GM12873 (cell line): ENCODE data around the gene GDAP1L1.

Experiments used
- TF ChIP-seq, protein P1 (sequence below): IDR thresholded peaks from 2 replicates; pipeline ENCODE4 v1.5.1; 2012; ENCODE audit warnings: low read depth, mild to moderate bottlenecking, moderate library complexity, low read length, control low read depth; ENCODE audit not compliant: insufficient read depth; ENCODE audit errors: missing control alignments

The GDAP1L1 gene

DNA sequence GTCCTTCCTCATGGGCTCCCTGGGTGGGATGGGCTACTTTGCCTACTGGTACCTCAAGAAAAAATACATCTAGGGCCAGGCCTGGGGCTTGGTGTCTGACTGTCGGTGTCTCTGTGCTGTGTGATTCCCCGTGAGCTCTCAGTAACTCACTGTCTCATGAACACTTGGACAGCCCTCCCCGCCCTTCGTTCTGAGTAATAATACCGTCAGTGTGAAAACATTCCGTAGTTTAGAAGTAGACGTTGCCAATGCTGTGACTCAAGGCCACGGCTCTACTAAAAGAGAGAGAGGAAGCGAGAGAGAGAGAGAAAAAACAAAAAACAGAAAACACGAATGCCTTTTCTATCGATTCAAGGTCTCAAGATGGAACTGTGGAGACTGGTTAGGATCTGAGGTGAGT is 32.1 kb downstream of the GDAP1L1 start:
- TF ChIP-seq, protein P1, sequence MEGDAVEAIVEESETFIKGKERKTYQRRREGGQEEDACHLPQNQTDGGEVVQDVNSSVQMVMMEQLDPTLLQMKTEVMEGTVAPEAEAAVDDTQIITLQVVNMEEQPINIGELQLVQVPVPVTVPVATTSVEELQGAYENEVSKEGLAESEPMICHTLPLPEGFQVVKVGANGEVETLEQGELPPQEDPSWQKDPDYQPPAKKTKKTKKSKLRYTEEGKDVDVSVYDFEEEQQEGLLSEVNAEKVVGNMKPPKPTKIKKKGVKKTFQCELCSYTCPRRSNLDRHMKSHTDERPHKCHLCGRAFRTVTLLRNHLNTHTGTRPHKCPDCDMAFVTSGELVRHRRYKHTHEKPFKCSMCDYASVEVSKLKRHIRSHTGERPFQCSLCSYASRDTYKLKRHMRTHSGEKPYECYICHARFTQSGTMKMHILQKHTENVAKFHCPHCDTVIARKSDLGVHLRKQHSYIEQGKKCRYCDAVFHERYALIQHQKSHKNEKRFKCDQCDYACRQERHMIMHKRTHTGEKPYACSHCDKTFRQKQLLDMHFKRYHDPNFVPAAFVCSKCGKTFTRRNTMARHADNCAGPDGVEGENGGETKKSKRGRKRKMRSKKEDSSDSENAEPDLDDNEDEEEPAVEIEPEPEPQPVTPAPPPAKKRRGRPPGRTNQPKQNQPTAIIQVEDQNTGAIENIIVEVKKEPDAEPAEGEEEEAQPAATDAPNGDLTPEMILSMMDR = no peak

DNA sequence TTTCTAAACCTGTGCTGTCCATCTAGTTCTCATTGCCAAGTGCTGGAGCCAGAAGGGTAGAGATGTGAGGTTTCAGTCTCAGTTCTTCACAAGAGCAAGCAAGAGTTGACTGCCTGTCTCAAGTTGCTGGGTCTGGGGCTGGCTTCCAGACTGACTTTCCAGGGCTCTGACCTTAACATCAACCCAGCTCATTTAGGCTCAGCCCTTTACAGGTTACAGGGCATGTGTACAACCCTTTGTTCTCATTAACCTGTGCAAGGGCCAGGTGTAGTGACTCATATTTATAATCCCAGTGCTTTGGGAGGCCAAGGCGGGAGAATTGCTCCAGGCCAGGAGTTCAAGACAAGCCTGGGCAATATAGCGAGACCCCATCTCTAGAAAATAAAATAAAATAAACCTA is 33.3 kb downstream of the GDAP1L1 start:
- TF ChIP-seq, protein P1 = no peak

DNA sequence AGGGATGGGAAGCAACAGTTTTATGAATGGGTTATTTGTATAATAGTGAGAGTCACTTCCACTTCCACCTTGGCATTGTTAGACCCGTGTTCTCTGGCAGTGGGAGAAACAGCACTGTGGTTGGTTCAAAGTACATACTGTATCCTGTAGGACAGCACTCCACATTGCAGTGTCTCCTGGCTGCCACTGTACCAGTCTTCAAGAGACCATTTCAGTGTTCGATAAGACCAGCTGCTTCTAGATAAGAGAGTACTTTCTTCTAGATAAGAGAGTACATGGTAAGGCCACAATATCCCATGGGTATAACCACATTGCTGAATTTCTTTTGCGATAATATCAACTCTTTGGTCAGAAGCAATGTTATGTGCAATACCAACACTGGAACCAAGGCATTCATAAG is 35.1 kb downstream of the GDAP1L1 start:
- TF ChIP-seq, protein P1 = no peak

DNA sequence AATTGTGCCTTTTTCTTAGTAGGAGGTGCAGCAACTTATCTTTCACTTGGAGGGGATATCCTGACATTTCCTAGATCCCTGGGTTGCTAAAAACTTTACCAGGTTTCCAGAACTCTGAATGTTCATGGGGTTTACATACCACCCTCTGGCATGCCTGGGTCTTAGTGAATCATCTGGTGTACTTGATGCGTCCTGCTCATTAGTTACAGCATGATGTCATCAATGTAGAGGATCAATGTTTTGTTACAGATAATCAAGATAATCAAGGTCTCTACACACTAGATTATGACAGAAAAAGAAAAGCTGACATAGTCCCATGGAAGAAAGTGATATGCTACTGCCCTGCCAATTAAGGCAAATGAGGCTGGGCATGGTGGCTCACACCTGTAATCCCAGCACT is 36.9 kb downstream of the GDAP1L1 start:
- TF ChIP-seq, protein P1 = no peak

DNA sequence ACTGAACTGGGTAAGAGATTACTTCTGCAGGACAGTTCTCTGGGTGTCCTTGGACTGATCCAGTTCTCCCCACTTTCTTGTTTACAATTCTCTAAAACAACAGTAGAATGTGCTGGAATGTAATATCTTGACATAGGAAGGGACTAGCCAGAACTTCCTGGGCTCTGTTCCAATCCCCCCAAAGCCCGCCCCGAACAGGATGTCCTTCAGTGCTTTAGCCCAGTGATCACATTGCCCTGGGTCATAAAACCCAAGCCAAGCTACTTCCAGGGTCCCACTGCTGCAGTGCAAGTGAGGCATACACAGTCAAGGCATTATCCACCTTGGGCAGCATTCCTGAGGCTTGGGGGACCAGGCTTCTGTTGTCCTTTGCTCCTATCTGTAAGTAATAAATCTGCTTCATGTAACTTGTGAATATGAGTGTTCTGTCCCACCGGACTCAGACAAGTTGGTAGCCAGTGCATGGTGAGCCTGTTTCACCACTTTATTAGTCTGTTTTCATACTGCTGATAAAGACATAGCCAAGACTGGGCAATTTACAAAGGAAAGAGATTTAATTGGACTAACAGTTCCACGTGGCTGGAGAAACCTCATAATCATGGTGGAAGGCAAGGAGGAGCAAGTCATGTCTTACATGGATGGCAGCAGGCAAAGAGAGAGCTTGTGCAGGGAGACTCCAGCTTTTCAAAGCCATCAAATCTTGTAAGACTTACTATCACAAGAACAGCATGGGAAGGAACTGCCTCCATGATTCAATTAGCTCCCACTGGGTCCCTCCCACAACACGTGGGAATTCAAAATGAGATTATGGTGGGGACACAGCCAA is 40.4 kb downstream of the GDAP1L1 start:
- TF ChIP-seq, protein P1 = no peak

DNA sequence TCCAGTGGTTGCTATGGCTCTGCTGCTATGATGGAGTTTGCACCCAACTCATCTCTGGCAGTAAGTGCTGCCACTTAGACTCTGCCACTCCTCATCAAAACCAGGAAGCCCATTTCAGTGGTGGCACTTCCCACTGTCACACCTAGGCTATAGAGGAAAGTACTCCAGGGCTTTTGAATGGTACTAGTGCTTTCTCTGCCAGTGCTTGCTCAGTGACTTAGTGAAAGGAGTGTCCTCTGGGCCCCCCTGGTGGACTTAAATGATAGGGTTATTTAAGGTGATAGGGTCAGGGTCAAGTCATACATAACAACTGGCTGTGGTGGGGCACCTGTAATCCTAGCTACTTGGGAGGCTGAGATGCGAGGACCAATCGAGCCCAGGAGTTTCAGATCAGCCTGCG is 41.1 kb downstream of the GDAP1L1 start:
- TF ChIP-seq, protein P1 = peak; percentile 2

DNA sequence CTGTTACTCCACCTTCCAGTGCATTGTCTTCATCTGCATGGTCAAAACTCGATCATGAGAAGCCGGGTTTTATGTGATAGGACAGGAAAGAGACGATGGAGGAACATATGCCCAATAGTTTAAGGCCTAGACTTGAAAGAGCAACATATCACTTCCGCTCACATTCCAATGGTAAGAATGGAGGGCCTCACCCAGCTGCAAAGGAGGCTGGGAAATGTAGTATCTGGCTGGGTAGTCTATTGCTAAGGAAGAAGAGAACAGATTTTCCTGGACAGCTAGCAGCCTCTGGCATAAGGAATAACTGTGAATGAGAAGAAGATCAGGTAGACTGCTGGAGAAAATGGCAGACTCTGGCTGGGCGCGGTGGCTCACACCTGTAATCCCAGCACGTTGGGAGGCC is 44.6 kb downstream of the GDAP1L1 start:
- TF ChIP-seq, protein P1 = no peak
